ENCODE results near the gene KCNJ18. TPM values are rescaled to one million over a fixed set of nuclear protein-coding genes. Genes with fewer than 3 reads are reported as not detected.
"Not testable (repeated sequence)": the region's sequence is repeated elsewhere in the genome, so short reads cannot be mapped to it uniquely, and the experiment has no call there.

KCNJ18 gene
- total RNA-seq, 1 experiment from 2014 or later: 0.51 TPM

GRCh38 chr17:21705021-21705601 is 12.8 kb downstream of the KCNJ18 start:
- ChIA-PET CTCF (no interaction called here), POLR2A (ENCODE audit: unreplicated experiment) (no interaction called here)
- no peak overlapping the region for H3K4me2 ChIP-seq (ENCODE audit: low read length)
- no peaks in the 10 kb centered on the region for H3F3A ChIP-seq (ENCODE audit: low read length, unreplicated experiment)
- no peak overlapping the region for H3K4me3 ChIP-seq (ENCODE audit: low read length)
- no peak for DNase-seq
- no peaks in the 10 kb centered on the region for H3K79me2 ChIP-seq (ENCODE audit: low read length)
- H2AFZ ChIP-seq (ENCODE audit: low read length): no peak overlapping the region
- no peaks in the 10 kb centered on the region for H3K9me2 ChIP-seq (replicated peaks; ENCODE audit: low read length)
- H4K20me1 ChIP-seq (ENCODE audit: low read length): no peaks in the 10 kb centered on the region
- H3K4me1 ChIP-seq (ENCODE audit: insufficient read depth, low read length): no peaks in the 10 kb centered on the region
- H3K27ac ChIP-seq (ENCODE audit: low read length): no peak overlapping the region
- intact Hi-C loops (cut with micrococcal nuclease): no loop called here
- H3K9ac ChIP-seq (ENCODE audit: low read length): no peak overlapping the region
- H3K27me3 ChIP-seq (ENCODE audit: low read length): no peaks in the 10 kb centered on the region
- no TSS peak for BruUV-seq (replicated peaks)
- no peak for TF ChIP-seq EZH2 (IDR thresholded peaks at IDR 0.05; ENCODE audit: low read length, unreplicated experiment)
- no peak for TF ChIP-seq CTCF (conservative IDR thresholded peaks at IDR 0.05; ENCODE audit: low read depth, low read length)
- TF ChIP-seq EZH2phosphoT487 (IDR thresholded peaks at IDR 0.05; ENCODE audit: borderline replicate concordance, low read length): no peak
- no peaks in the 10 kb centered on the region for H3K9me3 ChIP-seq (ENCODE audit: low read length)
- no peak for ATAC-seq
- H3K36me3 ChIP-seq (ENCODE audit: low read depth, low read length): no peaks in the 10 kb centered on the region

GRCh38 chr17:21705746-21706145 is 13.4 kb downstream of the KCNJ18 start:
- intact Hi-C loops (cut with micrococcal nuclease); H3K4me1 ChIP-seq (ENCODE audit: insufficient read depth, low read length); H3K27me3 ChIP-seq (ENCODE audit: low read length); H3K9me2 ChIP-seq (replicated peaks; ENCODE audit: low read length); BruUV-seq (replicated peaks); H3K9ac ChIP-seq (ENCODE audit: low read length); DNase-seq; H3K9me3 ChIP-seq (ENCODE audit: low read length); H2AFZ ChIP-seq (ENCODE audit: low read length); H3K79me2 ChIP-seq (ENCODE audit: low read length); H4K20me1 ChIP-seq (ENCODE audit: low read length); H3K36me3 ChIP-seq (ENCODE audit: low read depth, low read length); POLR2A ChIA-PET (ENCODE audit: unreplicated experiment); H3K27ac ChIP-seq (ENCODE audit: low read length); H3K4me3 ChIP-seq (ENCODE audit: low read length); ATAC-seq; H3K4me2 ChIP-seq (ENCODE audit: low read length); H3F3A ChIP-seq (ENCODE audit: low read length, unreplicated experiment); CTCF ChIA-PET: not testable (repeated sequence)

GRCh38 chr17:21706546-21706945 is 14.2 kb downstream of the KCNJ18 start:
- DNase-seq; H3K27me3 ChIP-seq (ENCODE audit: low read length); H3K4me1 ChIP-seq (ENCODE audit: insufficient read depth, low read length); H3K9ac ChIP-seq (ENCODE audit: low read length); H2AFZ ChIP-seq (ENCODE audit: low read length); H3K27ac ChIP-seq (ENCODE audit: low read length); CTCF ChIA-PET; H3K79me2 ChIP-seq (ENCODE audit: low read length); H4K20me1 ChIP-seq (ENCODE audit: low read length); H3K4me2 ChIP-seq (ENCODE audit: low read length); H3K4me3 ChIP-seq (ENCODE audit: low read length); H3K36me3 ChIP-seq (ENCODE audit: low read depth, low read length); ATAC-seq; BruUV-seq (replicated peaks); H3K9me3 ChIP-seq (ENCODE audit: low read length); POLR2A ChIA-PET (ENCODE audit: unreplicated experiment); intact Hi-C loops (cut with micrococcal nuclease); H3K9me2 ChIP-seq (replicated peaks; ENCODE audit: low read length); H3F3A ChIP-seq (ENCODE audit: low read length, unreplicated experiment): not testable (repeated sequence)

- intact Hi-C loops (cut with micrococcal nuclease); BruUV-seq (replicated peaks); CTCF ChIA-PET: not testable (repeated sequence)
Measured at GRCh38 chr17:21707131-21707530, 14.8 kb downstream of the KCNJ18 start.

GRCh38 chr17:21707711-21708611 is 15.6 kb downstream of the KCNJ18 start:
- H3F3A ChIP-seq (ENCODE audit: low read length, unreplicated experiment); intact Hi-C loops (cut with micrococcal nuclease); H3K4me1 ChIP-seq (ENCODE audit: insufficient read depth, low read length); H3K9ac ChIP-seq (ENCODE audit: low read length); H4K20me1 ChIP-seq (ENCODE audit: low read length); H3K79me2 ChIP-seq (ENCODE audit: low read length); DNase-seq; H3K9me2 ChIP-seq (replicated peaks; ENCODE audit: low read length); H3K4me2 ChIP-seq (ENCODE audit: low read length); H3K36me3 ChIP-seq (ENCODE audit: low read depth, low read length); H3K9me3 ChIP-seq (ENCODE audit: low read length); H3K4me3 ChIP-seq (ENCODE audit: low read length); H2AFZ ChIP-seq (ENCODE audit: low read length); ATAC-seq; H3K27me3 ChIP-seq (ENCODE audit: low read length); CTCF ChIA-PET; BruUV-seq (replicated peaks); POLR2A ChIA-PET (ENCODE audit: unreplicated experiment); H3K27ac ChIP-seq (ENCODE audit: low read length): not testable (repeated sequence)

More at GRCh38 chr17:21707131-21707530, 14.8 kb downstream of the KCNJ18 start:
- H3K36me3 ChIP-seq (ENCODE audit: low read depth, low read length); H3K27ac ChIP-seq (ENCODE audit: low read length); ATAC-seq; DNase-seq; H3F3A ChIP-seq (ENCODE audit: low read length, unreplicated experiment); POLR2A ChIA-PET (ENCODE audit: unreplicated experiment); H3K4me2 ChIP-seq (ENCODE audit: low read length); H3K4me3 ChIP-seq (ENCODE audit: low read length); H3K4me1 ChIP-seq (ENCODE audit: insufficient read depth, low read length); H3K27me3 ChIP-seq (ENCODE audit: low read length); H3K9me2 ChIP-seq (replicated peaks; ENCODE audit: low read length); H3K9ac ChIP-seq (ENCODE audit: low read length); H4K20me1 ChIP-seq (ENCODE audit: low read length); H3K9me3 ChIP-seq (ENCODE audit: low read length); H3K79me2 ChIP-seq (ENCODE audit: low read length); H2AFZ ChIP-seq (ENCODE audit: low read length): not testable (repeated sequence)
